WTC11 (cell line): ENCODE measurements around the gene GHR. TPM values are rescaled to one million over a fixed set of nuclear protein-coding genes. Genes with fewer than 3 reads are reported as not detected.

ENCODE experiments used
- ATAC-seq: fragments of 200-7000 bp; cut with Tn5 transposase; 2 replicates; pipeline ENCODE4 v1.10.0; 2021; ENCODE audit warnings: mild to moderate bottlenecking, moderate library complexity
- CTCF ChIA-PET: fragments of 300-600 bp; sonication (Branson Sonifier 250); formaldehyde crosslinking; loops from one replicate; lab custom pipeline; 2021; ENCODE audit warnings: antibody characterized with exemption; lab: Charles Lee
- POLR2A ChIA-PET: fragments of 350-600 bp; sonication (Branson Sonifier 250); formaldehyde crosslinking; loops from one replicate; lab custom pipeline; 2021; ENCODE audit warnings: antibody characterized with exemption; lab: Charles Lee
- DNase-seq: peaks from one replicate; pipeline ENCODE4 v3.0.0; 2021; ENCODE audit warnings: low spot score
- H3K27ac Mint-ChIP-seq: 2 replicates; pipeline ENCODE4 v1.8.0; 2021; ENCODE audit warnings: mixed read lengths
- H3K27me3 Mint-ChIP-seq: 2 replicates; pipeline ENCODE4 v1.8.0; 2021; ENCODE audit warnings: low read depth, mild to moderate bottlenecking, moderate library complexity, mixed read lengths
- H3K36me3 Mint-ChIP-seq: 2 replicates; pipeline ENCODE4 v1.8.0; 2021; ENCODE audit warnings: mixed read lengths
- H3K4me1 Mint-ChIP-seq: 2 replicates; pipeline ENCODE4 v1.8.0; 2022; ENCODE audit warnings: mixed read lengths
- H3K4me3 Mint-ChIP-seq: 2 replicates; pipeline ENCODE4 v1.8.0; 2021; ENCODE audit warnings: mild to moderate bottlenecking, moderate library complexity, mixed read lengths
- H3K9me3 Mint-ChIP-seq: 2 replicates; pipeline ENCODE4 v1.8.0; 2021; ENCODE audit warnings: mixed read lengths
- ATF1 ChIP-seq: sonication (generic); formaldehyde crosslinking; IDR thresholded peaks from 2 replicates; pipeline ENCODE4 v1.8.1; 2023; ENCODE audit warnings: mild to moderate bottlenecking, moderate library complexity, missing genetic modification reagents
- ELF4 ChIP-seq: sonication (generic); formaldehyde crosslinking; IDR thresholded peaks from 2 replicates; pipeline ENCODE4 v1.8.1; 2022; ENCODE audit warnings: low read depth, mild to moderate bottlenecking, moderate library complexity, missing genetic modification reagents
- ESRRA ChIP-seq: sonication (generic); formaldehyde crosslinking; IDR thresholded peaks from 2 replicates; pipeline ENCODE4 v1.8.1; 2022; ENCODE audit warnings: mild to moderate bottlenecking, missing genetic modification reagents, borderline replicate concordance
- FOXJ3 ChIP-seq: sonication (generic); formaldehyde crosslinking; IDR thresholded peaks from 2 replicates; pipeline ENCODE4 v1.9.0; 2021; ENCODE audit warnings: missing genetic modification reagents, mild to moderate bottlenecking, borderline replicate concordance
- GRHL2 ChIP-seq: fragments of 250-450 bp; sonication (Bioruptor Pico); IDR thresholded peaks from 2 replicates; pipeline ENCODE4 v1.8.0; 2022; ENCODE audit warnings: mild to moderate bottlenecking, moderate library complexity; ENCODE audit not compliant: insufficient replicate concordance, severe bottlenecking
- GTF2I ChIP-seq: fragments of 250-450 bp; sonication (Bioruptor Pico); conservative IDR thresholded peaks from 2 replicates; pipeline ENCODE4 v1.4.0; 2021; ENCODE audit warnings: mild to moderate bottlenecking
- IRF2 ChIP-seq: sonication (generic); formaldehyde crosslinking; IDR thresholded peaks from 2 replicates; pipeline ENCODE4 v1.8.0; 2022; ENCODE audit warnings: low read depth, missing genetic modification reagents, borderline replicate concordance
- JUN ChIP-seq: sonication (generic); formaldehyde crosslinking; IDR thresholded peaks from 2 replicates; pipeline ENCODE4 v1.8.0; 2023; ENCODE audit warnings: mild to moderate bottlenecking, missing genetic modification reagents
- MXD4 ChIP-seq: fragments of 250-450 bp; sonication (Bioruptor Pico); IDR thresholded peaks from 2 replicates; pipeline ENCODE4 v1.8.0; 2021; ENCODE audit warnings: mild to moderate bottlenecking, moderate library complexity, borderline replicate concordance
- MYBL2 ChIP-seq: sonication (generic); formaldehyde crosslinking; IDR thresholded peaks from 2 replicates; pipeline ENCODE4 v1.8.1; 2023; ENCODE audit warnings: mild to moderate bottlenecking, moderate library complexity, missing genetic modification reagents
- NFATC4 ChIP-seq: fragments of 250-450 bp; sonication (Bioruptor Pico); IDR thresholded peaks from 2 replicates; pipeline ENCODE4 v1.9.0; 2021; ENCODE audit warnings: mild to moderate bottlenecking
- NR3C1 ChIP-seq: sonication (generic); formaldehyde crosslinking; conservative IDR thresholded peaks from 2 replicates; pipeline ENCODE4 v1.8.1; 2023; ENCODE audit warnings: low read depth, mild to moderate bottlenecking, missing genetic modification reagents
- RELA ChIP-seq: sonication (generic); formaldehyde crosslinking; IDR thresholded peaks from 2 replicates; pipeline ENCODE4 v1.8.1; 2022; ENCODE audit warnings: missing genetic modification reagents, mild to moderate bottlenecking, borderline replicate concordance
- SMAD3 ChIP-seq: sonication (generic); formaldehyde crosslinking; IDR thresholded peaks from 2 replicates; pipeline ENCODE4 v1.8.0; 2022; ENCODE audit warnings: missing genetic modification reagents, mild to moderate bottlenecking, borderline replicate concordance
- SMAD4 ChIP-seq: sonication (generic); formaldehyde crosslinking; IDR thresholded peaks from 2 replicates; pipeline ENCODE4 v1.8.0; 2022; ENCODE audit warnings: mild to moderate bottlenecking, missing genetic modification reagents
- SOX15 ChIP-seq: fragments of 250-450 bp; sonication (Bioruptor Pico); IDR thresholded peaks from 2 replicates; pipeline ENCODE4 v1.9.0; 2021; ENCODE audit warnings: mild to moderate bottlenecking
- TEAD1 ChIP-seq: sonication (generic); formaldehyde crosslinking; IDR thresholded peaks from 2 replicates; pipeline ENCODE4 v1.8.0; 2022; ENCODE audit warnings: mild to moderate bottlenecking, missing genetic modification reagents
- TP53 ChIP-seq: sonication (generic); formaldehyde crosslinking; IDR thresholded peaks from 2 replicates; pipeline ENCODE4 v1.8.1; 2023; ENCODE audit warnings: mild to moderate bottlenecking, missing genetic modification reagents
- ZNF121 ChIP-seq: sonication (generic); formaldehyde crosslinking; IDR thresholded peaks from 2 replicates; pipeline ENCODE4 v1.8.0; 2023; ENCODE audit warnings: missing genetic modification reagents
- ZNF138 ChIP-seq: sonication (generic); formaldehyde crosslinking; conservative IDR thresholded peaks from 2 replicates; pipeline ENCODE4 v1.8.1; 2022; ENCODE audit warnings: mild to moderate bottlenecking, moderate library complexity, missing genetic modification reagents
- ZNF232 ChIP-seq: sonication (generic); formaldehyde crosslinking; IDR thresholded peaks from 2 replicates; pipeline ENCODE4 v1.8.0; 2022; ENCODE audit warnings: mild to moderate bottlenecking, missing genetic modification reagents
- ZNF396 ChIP-seq: fragments of 250-450 bp; sonication (Bioruptor Pico); IDR thresholded peaks from 2 replicates; pipeline ENCODE4 v1.8.0; 2021; ENCODE audit warnings: mild to moderate bottlenecking, moderate library complexity, borderline replicate concordance
- ZNF423 ChIP-seq: fragments of 250-450 bp; sonication (Bioruptor Pico); IDR thresholded peaks from 2 replicates; pipeline ENCODE4 v2.1.2; 2022; ENCODE audit warnings: mild to moderate bottlenecking, moderate library complexity
- total RNA-seq: library from RNA; stranded (reverse); gene quantifications from 3 replicates; pipeline ENCODE4 v1.2.3, GENCODE V29; 2021
- TF ChIP-seq, protein P1 (sequence below): sonication (generic); formaldehyde crosslinking; IDR thresholded peaks from 2 replicates; pipeline ENCODE4 v1.8.1; 2023; ENCODE audit warnings: mild to moderate bottlenecking, missing genetic modification reagents
- TF ChIP-seq, protein P2 (sequence below): sonication (generic); formaldehyde crosslinking; IDR thresholded peaks from 2 replicates; pipeline ENCODE4 v1.8.1; 2022; ENCODE audit warnings: mild to moderate bottlenecking, missing genetic modification reagents, moderate library complexity, borderline replicate concordance
- TF ChIP-seq, protein P3 (sequence below): fragments of 250-450 bp; sonication (Bioruptor Pico); conservative IDR thresholded peaks from 2 replicates; pipeline ENCODE4 v1.9.0; 2021; ENCODE audit warnings: mild to moderate bottlenecking
- TF ChIP-seq, protein P4 (sequence below): sonication (generic); formaldehyde crosslinking; IDR thresholded peaks from 2 replicates; pipeline ENCODE4 v1.8.0; 2022; ENCODE audit warnings: mild to moderate bottlenecking, missing genetic modification reagents

The GHR gene
- total RNA-seq, 1 experiment from 2014 or later, result 0.57 TPM

DNA sequence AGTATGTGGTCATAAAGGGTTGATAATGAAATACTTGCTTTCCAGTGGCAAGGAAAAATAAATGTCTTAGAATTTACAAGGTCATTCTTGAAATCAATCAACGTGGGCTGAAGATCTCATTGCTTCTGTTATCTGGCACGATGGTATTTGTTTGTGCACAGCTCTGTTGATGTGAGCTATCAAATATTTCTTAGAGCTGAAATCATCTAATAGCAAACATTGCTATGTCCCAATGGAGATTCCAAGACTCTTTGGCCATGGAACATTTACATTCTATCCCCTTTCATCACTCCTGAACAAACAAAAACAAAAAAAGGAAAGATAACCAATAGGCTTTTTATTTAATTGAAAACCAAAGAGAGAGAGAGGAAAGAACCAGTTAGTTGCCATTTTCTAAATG lies 221.9 kb downstream of the GHR start (continued):
- TF ChIP-seq, protein P1, sequence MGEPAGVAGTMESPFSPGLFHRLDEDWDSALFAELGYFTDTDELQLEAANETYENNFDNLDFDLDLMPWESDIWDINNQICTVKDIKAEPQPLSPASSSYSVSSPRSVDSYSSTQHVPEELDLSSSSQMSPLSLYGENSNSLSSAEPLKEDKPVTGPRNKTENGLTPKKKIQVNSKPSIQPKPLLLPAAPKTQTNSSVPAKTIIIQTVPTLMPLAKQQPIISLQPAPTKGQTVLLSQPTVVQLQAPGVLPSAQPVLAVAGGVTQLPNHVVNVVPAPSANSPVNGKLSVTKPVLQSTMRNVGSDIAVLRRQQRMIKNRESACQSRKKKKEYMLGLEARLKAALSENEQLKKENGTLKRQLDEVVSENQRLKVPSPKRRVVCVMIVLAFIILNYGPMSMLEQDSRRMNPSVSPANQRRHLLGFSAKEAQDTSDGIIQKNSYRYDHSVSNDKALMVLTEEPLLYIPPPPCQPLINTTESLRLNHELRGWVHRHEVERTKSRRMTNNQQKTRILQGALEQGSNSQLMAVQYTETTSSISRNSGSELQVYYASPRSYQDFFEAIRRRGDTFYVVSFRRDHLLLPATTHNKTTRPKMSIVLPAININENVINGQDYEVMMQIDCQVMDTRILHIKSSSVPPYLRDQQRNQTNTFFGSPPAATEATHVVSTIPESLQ (CRISPR knock-in tag), result no peak
- TF ChIP-seq GRHL2 (CRISPR knock-in tag) (no peak), JUN (CRISPR knock-in tag) (no peak), ZNF138 (CRISPR knock-in tag) (no peak), MXD4 (no peak), ELF4 (CRISPR knock-in tag) (no peak), TP53 (CRISPR knock-in tag) (no peak)

DNA sequence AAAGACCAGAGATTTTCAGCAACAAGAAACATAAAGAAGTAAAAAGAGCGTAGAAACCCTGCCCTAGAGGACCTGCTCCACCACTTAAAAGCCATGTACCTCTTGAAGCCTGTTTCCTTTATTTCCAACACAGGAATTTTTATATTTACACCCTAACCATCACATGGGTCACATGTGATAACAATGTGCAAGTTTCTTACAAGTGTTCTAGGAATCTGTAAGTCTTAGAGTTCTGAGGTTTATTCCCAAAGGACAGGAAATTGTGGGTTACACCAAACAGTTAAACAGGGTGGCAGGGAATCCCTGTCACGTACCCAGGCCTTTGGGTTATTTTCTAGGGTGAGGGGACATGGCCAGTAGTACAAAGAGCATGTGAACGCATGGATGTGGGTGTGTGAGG lies 224.8 kb downstream of the GHR start:
- Mint-ChIP-seq H3K27me3 (no peaks in the 10 kb centered on the region), H3K27ac (no peak overlapping the region), H3K9me3 (no peaks in the 10 kb centered on the region), H3K4me3 (no peak overlapping the region), H3K36me3 (no peaks in the 10 kb centered on the region), H3K4me1 (no peaks in the 10 kb centered on the region)
- no peak for DNase-seq
- ChIA-PET CTCF (interaction anchor here (1.6 to 1.7 kb wide), 2 partner anchors 12 to 98 kb away, joined by 3 to 5 read pairs; no protein-coding TSS in a partner anchor), POLR2A (no interaction called here)
- ATAC-seq, result no peak
- no peak for TF ChIP-seq FOXJ3 (CRISPR knock-in tag)
- TF ChIP-seq SMAD3 (CRISPR knock-in tag), result no peak
- TF ChIP-seq, all 79 proteins: peak for 0

DNA sequence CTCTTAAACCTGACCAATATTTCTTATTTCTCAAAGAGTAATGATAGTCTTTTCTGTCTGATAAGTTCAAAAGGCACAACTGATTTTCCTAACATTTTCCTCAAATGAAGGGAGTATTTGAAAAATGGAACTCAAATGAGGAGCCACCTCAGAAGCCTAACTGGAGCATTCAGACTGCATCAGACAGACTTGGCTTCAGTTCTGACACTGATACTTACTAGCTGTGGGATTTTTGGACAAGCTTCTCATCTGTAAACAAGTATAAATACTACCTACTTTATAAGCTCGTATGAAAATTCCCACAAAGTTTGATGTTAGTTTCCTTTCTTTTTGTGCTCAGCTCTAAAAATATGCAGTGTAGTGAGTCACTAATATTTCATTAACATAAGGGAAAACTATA lies 225.7 kb downstream of the GHR start:
- POLR2A ChIA-PET, result no interaction called here
- Mint-ChIP-seq H3K27ac (no peak overlapping the region), H3K27me3 (no peaks in the 10 kb centered on the region), H3K4me3 (no peak overlapping the region), H3K36me3 (no peaks in the 10 kb centered on the region), H3K9me3 (no peaks in the 10 kb centered on the region), H3K4me1 (no peaks in the 10 kb centered on the region)
- no peak for ATAC-seq
- CTCF ChIA-PET, result no interaction called here
- TF ChIP-seq RELA (CRISPR knock-in tag) (no peak), NR3C1 (no peak), SMAD4 (CRISPR knock-in tag) (no peak), TEAD1 (CRISPR knock-in tag) (no peak), ZNF232 (CRISPR knock-in tag) (no peak), ATF1 (no peak), NFATC4 (CRISPR knock-in tag) (no peak), SOX15 (CRISPR knock-in tag) (no peak), ZNF121 (CRISPR knock-in tag) (no peak), JUN (CRISPR knock-in tag) (no peak), ESRRA (no peak), GTF2I (CRISPR knock-in tag) (no peak), IRF2 (no peak), MYBL2 (CRISPR knock-in tag) (no peak), ZNF423 (CRISPR knock-in tag) (no peak), ZNF396 (CRISPR knock-in tag) (no peak)
- TF ChIP-seq, protein P2, sequence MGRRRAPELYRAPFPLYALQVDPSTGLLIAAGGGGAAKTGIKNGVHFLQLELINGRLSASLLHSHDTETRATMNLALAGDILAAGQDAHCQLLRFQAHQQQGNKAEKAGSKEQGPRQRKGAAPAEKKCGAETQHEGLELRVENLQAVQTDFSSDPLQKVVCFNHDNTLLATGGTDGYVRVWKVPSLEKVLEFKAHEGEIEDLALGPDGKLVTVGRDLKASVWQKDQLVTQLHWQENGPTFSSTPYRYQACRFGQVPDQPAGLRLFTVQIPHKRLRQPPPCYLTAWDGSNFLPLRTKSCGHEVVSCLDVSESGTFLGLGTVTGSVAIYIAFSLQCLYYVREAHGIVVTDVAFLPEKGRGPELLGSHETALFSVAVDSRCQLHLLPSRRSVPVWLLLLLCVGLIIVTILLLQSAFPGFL (CRISPR knock-in tag), result no peak
- TF ChIP-seq, protein P3, sequence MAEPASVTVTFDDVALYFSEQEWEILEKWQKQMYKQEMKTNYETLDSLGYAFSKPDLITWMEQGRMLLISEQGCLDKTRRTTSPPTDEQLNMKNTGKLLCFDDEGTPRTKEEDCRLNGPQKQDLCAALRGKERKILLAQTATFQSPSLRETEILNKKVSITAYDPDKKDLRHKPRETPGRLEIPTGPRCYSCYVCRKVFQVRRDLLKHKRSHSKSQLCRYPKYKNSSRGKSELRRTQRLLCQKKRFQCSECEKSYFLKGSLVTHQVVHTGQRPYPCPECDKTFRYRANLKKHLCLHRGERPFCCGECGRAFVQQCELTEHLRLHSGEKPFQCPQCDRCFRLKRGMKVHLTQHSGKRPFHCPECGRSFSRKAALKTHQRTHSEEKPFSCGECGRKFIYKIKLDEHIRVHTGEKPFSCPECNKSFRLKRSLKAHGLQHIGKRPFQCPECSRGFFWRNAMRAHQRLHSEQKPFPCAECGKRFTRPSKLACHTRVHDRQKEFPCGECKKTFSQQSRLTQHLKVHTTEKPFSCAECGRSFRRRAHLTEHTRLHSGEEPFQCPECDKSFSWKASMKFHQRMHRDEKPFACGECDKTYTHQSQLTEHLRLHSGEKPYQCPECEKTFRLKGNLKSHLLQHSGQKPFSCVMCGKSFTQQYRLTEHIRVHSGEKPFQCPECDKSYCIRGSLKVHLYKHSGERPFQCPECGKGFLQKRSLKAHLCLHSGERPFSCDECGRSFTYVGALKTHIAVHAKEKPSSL (CRISPR knock-in tag), result no peak
- TF ChIP-seq, protein P4, sequence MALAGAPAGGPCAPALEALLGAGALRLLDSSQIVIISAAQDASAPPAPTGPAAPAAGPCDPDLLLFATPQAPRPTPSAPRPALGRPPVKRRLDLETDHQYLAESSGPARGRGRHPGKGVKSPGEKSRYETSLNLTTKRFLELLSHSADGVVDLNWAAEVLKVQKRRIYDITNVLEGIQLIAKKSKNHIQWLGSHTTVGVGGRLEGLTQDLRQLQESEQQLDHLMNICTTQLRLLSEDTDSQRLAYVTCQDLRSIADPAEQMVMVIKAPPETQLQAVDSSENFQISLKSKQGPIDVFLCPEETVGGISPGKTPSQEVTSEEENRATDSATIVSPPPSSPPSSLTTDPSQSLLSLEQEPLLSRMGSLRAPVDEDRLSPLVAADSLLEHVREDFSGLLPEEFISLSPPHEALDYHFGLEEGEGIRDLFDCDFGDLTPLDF (CRISPR knock-in tag), result no peak
- DNase-seq, result no peak
